ENCODE results near the gene RPH3AL.
A peak's percentile ranks its signal among the peaks of the same experiment; 100 is the strongest.

- peak in 1 of 4 donors; percentile 9 for TF ChIP-seq POLR2A (IDR thresholded peaks at IDR 0.05)
- TF ChIP-seq CTCF (IDR thresholded peaks at IDR 0.05), result peak in 2 of 6 experiments; percentile 17 to 45
- TF ChIP-seq EP300 (IDR thresholded peaks at IDR 0.05), result peak in 1 of 4 donors; percentile 27
Observed at GRCh38 chr17:385178-385835, 32.7 kb upstream of the RPH3AL start.
